GM12874 (cell line): ENCODE measurements around the gene PPP1R14B.

Experiments
- CTCF ChIP-seq: IDR thresholded peaks from 2 replicates; pipeline ENCODE4 v1.5.1; 2011; ENCODE audit warnings: low read depth, mild to moderate bottlenecking, control low read depth, low read length, moderate library complexity; ENCODE audit not compliant: insufficient read depth

Gene PPP1R14B

DNA sequence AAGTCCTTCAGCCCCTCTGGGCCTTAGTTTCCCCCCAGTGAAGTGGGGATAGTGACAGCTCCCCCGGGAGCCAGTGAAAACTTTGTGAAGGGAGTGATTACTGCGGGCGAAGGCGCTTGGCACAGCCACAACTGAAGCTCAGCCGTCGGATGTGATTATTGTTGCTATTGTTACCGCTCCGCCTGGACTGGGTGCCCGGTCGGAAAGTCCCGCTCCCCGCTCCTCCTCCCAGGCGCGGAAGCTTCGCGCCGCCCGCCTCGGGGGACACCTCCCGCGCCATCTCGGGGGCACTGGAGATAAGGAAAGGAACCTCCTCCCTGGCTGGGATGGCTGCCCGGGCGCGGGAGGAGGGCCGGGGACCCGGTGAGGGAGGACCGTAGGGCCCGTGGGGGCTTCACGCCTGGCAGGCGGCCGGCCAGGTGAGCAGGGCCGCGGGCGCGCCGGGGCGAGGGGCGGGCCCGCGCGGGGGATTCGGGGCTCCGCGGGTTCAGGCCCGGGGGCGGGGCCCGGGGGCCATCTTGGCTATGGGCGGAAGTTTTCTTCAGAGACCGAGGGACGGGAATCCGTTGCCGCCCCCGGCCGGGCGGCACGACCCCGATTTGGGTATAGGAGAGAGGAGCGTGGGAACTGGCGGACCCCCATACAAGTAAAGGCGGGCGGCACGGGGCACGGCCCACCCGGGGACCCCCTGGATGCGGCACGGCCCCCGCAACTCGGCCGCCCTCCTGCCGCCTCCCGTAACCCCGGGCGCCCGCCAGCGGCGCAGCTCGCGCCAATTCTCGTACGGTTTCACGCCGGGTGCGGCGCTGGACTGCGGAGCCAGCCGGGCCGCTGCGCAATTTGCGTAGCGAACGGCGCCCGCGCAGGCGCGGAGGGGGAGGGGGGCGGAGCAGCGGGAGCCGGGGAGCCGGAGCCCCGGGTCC lies 38.5 kb upstream of the PPP1R14B start, which contains the start of gene GPR137:
GPR137 (plus strand) TSS at position 887 of the 923 bp plus-strand sequence. CDS start 677 bp downstream, outside the sequence.
- TF ChIP-seq CTCF = no peak

DNA sequence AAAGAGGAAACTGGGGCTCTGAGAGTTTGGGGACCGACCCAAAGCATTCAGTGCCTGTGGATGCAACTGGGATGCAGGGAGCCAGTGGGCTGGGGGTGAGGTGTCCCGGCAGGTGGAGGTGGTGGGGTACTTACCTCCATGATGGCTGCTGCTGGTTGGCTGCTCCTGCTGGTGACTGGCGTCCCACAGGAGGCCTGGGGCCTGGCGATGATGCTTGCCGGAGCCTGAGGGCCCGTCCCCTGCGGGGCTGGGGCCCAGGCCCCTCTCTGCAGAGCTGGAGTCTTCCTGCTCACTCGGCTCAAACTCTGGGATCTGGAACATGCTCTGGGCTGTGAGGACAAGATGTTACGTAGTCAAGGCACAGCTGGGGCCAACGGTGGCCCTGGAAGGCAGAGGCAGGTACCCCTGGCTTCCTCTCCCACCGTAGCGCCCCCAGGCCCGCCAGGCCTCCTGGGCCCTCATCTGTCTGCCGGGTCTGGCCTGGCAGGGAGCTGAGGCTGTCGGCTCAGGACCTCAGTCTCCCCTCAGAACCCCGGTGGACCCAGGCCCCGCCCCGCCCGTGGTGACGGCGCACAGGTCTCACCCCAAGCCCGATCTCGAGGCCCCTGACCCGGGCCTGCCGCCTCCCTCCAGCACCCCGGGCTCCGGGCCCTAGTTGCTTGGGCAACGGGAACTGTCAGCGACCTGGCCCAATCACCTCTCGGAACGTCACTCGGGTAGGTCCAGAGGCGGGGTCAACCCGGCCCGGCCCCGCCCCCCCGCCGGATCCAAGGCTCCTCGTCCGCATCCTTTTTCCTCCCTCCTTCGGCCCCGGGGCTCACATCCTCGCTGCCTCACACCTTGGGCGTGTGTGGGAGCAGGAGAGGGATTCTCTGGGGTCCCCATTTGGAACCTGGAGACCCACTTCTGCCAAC lies 37.6 kb upstream of the PPP1R14B start, which contains the start of gene BAD:
BAD (minus strand) TSS at position 618 of the 914 bp plus-strand sequence; CDS start at position 321, 297 bp downstream.
- TF ChIP-seq CTCF = 0 out of 2 replicates have a peak, but pooled peaks have one; percentile 6

DNA sequence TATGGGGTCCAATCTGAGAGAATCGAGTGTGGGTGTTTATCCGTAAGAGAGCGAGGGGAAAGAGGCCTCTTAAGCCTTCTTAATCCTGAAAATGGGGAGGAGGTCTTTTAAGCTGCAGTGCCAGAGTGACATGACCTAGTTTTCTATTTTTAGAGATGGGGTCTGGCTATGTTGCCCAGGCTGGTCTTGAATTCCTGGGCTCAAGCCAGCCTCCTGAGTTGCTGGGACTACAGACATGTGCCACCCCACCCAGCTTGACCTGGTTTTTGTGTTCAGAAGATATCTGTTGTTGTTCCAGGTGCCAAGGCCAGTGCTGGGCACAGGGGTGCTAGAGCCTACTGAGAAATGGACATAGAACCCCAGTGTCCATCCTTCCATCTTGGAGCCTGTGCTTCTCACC lies 36.3 kb upstream of the PPP1R14B start:
- TF ChIP-seq CTCF = no peak

DNA sequence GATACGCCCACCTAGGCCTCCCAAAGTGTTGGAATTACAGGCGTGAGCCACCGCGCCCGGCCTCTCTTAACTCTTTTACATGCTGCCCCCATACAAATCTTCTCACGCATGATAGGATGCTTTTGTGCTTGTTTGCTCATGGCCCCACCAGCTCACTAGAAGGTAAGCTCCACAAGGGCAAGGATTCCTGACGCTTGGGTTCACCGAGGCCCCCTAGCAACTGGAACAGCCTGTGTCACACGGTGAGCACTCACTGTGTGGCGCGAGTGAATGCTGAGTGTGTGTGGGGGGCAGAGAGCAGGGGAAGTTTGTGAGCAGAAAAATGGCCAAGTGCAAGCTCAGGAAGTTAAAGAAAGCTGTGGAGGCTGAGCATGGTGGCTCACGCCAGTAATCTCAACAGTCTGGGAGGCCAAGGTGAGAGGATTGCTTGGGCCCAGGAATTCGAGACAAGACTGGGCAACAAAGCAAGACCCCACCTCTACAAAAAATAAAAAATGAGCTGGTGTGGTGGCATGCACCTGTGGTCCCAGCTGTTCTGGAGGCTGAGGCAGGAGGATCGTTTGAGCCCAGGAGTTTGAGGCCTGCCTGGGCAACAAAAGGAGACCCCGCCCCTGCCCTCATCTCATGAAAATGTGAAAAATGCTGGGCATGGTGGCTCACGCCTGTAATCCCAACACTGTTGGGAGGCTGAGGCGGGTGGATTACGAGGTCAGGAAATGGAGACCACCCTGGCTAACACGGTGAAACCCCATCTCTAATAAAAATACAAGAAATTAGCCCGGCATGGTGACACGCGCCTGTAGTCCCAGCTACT lies 35.4 kb upstream of the PPP1R14B start:
- TF ChIP-seq CTCF = no peak

- TF ChIP-seq CTCF = no peak
These were observed 31.9 kb upstream of the PPP1R14B start for GRCh38 chr11:64278576-64279190.

- no peak for TF ChIP-seq CTCF
These were observed 30.1 kb upstream of the PPP1R14B start for GRCh38 chr11:64276653-64277431.
